LoVo (cell line): ENCODE measurements around the gene VWF.

Experiments
- DNase-seq: peaks from one replicate; pipeline ENCODE4 v3.0.0-alpha.2; 2016; ENCODE audit warnings: low spot score

Gene VWF

GRCh38 chr12:5912011-5912410 lies 212.5 kb downstream of the VWF start:
- no peak for DNase-seq

- DNase-seq, result no peak
Measured at GRCh38 chr12:5910790-5911548, 213.5 kb downstream of the VWF start.

GRCh38 chr12:5909560-5909959 lies 214.9 kb downstream of the VWF start:
- DNase-seq, result no peak

GRCh38 chr12:5908251-5908650 lies 216.2 kb downstream of the VWF start:
- no peak for DNase-seq

GRCh38 chr12:5907807-5908206 lies 216.7 kb downstream of the VWF start:
- DNase-seq, result no peak

GRCh38 chr12:5905757-5906156 lies 218.7 kb downstream of the VWF start:
- DNase-seq, result no peak

GRCh38 chr12:5904969-5905368 lies 219.5 kb downstream of the VWF start:
- no peak for DNase-seq

- no peak for DNase-seq
Measured at GRCh38 chr12:5904441-5904840, 220.0 kb downstream of the VWF start.

GRCh38 chr12:5902736-5903135 lies 221.7 kb downstream of the VWF start:
- no peak for DNase-seq

- no peak for DNase-seq
Measured at GRCh38 chr12:5901416-5901815, 223.1 kb downstream of the VWF start.

- no peak for DNase-seq
Measured at GRCh38 chr12:5900533-5901205, 223.8 kb downstream of the VWF start.

GRCh38 chr12:5900076-5900475 lies 224.4 kb downstream of the VWF start:
- no peak for DNase-seq

- DNase-seq, result no peak
Measured at GRCh38 chr12:5899675-5900074, 224.8 kb downstream of the VWF start.

GRCh38 chr12:5898874-5899273 lies 225.6 kb downstream of the VWF start:
- no peak for DNase-seq
